Fibroblast of the aortic adventitia (primary cell): ENCODE measurements around the gene EXD3. TPM values are rescaled to one million over a fixed set of nuclear protein-coding genes. Genes with fewer than 3 reads are reported as not detected.
"Not testable (repeated sequence)": the region's sequence is repeated elsewhere in the genome, so short reads cannot be mapped to it uniquely, and the experiment has no call there.

Source experiments
- DNase-seq: peaks from one replicate; pipeline ENCODE4 v3.0.0-alpha.2; 2010; ENCODE audit warnings: low read depth
- H3K4me3 ChIP-seq: 2 replicates; pipeline ENCODE4 v1.5.1; 2011; ENCODE audit warnings: low read depth, mild to moderate bottlenecking, control low read depth, low read length, moderate library complexity
- CTCF ChIP-seq: IDR thresholded peaks from 2 replicates; pipeline ENCODE4 v1.5.1; 2011; ENCODE audit warnings: mild to moderate bottlenecking, low read length, control low read depth, inconsistent platforms; ENCODE audit not compliant: insufficient read depth
- total RNA-seq: library from RNA; depleted of rRNA; stranded (reverse); fragments of >200 nt; gene quantifications from 2 replicates; pipeline ENCODE4 v1.2.3, GENCODE V29; 2012; ENCODE audit warnings: low replicate concordance

The EXD3 gene
- total RNA-seq: 5.2 and 14.3 TPM in 2 replicates

- peak within 1 kb of the TSS; percentile 82 for H3K4me3 ChIP-seq
- peak; percentile 89 for DNase-seq
- TF ChIP-seq CTCF: peak; percentile 53
These were observed at the start of gene EXD3, which contains the start of gene NOXA1 for GRCh38 chr9:137422604-137423513. Gene EXD3 (minus strand): TSS chr9:137423162. CDS start chr9:137395357, 27,805 bp downstream. Gene NOXA1 (plus strand): TSS chr9:137423393. CDS start chr9:137423530, 137 bp downstream.

GRCh38 chr9:137470785-137471184 is 47.8 kb upstream of the EXD3 start:
- no peak overlapping the region for H3K4me3 ChIP-seq
- DNase-seq: no peak
- TF ChIP-seq CTCF: no peak

- DNase-seq: no peak
- TF ChIP-seq CTCF: no peak
- H3K4me3 ChIP-seq: no peak overlapping the region
These were observed 44.9 kb upstream of the EXD3 start for GRCh38 chr9:137467896-137468295.

- no peak for TF ChIP-seq CTCF
- H3K4me3 ChIP-seq: no peak overlapping the region
- DNase-seq: no peak
These were observed 44.2 kb upstream of the EXD3 start for GRCh38 chr9:137467161-137467581.

- H3K4me3 ChIP-seq, DNase-seq: not testable (repeated sequence)
These were observed 43.6 kb upstream of the EXD3 start for GRCh38 chr9:137466389-137467085.

GRCh38 chr9:137465720-137466388 is 42.9 kb upstream of the EXD3 start:
- TF ChIP-seq CTCF: no peak
- DNase-seq: no peak
- H3K4me3 ChIP-seq: no peak overlapping the region
